Esophagus muscularis mucosa (tissue), 4 donors: ENCODE data around the gene PSMD9. TPM values are rescaled to one million over a fixed set of nuclear protein-coding genes. Genes with fewer than 3 reads are reported as not detected.
"Not testable (repeated sequence)": the region's sequence is repeated elsewhere in the genome, so short reads cannot be mapped to it uniquely, and the experiment has no call there.

ENCODE experiments used
- DNase-seq: peaks from one replicate; pipeline ENCODE4 v3.0.0-alpha.2; 2017; ENCODE audit errors: extremely low spot score
- H3K27ac ChIP-seq, 4 donors: fragments of 200-600 bp; sonication (generic); replicated peaks in 1 of 4; 1 replicate in 3 of 4; 2 replicates in 1 of 4; pipeline ENCODE4 v1.5.1; 2016 to 2019; ENCODE audit warnings: mild to moderate bottlenecking in 1 of 4
- H3K27me3 ChIP-seq, 4 donors: fragments of 200-600 bp; sonication (generic); one replicate each; pipeline versions ENCODE4 v1.5.1 to v1.6.0; 2016 to 2019
- H3K36me3 ChIP-seq, 4 donors: fragments of 200-600 bp; sonication (generic); one replicate each; pipeline ENCODE4 v1.5.1; 2016 to 2019
- H3K4me1 ChIP-seq, 4 donors: fragments of 200-600 bp; sonication (generic); one replicate each; pipeline ENCODE4 v1.5.1; 2016 to 2019
- H3K4me3 ChIP-seq, 4 donors: fragments of 200-600 bp; sonication (generic); 1 replicate in 2 of 4; 2 replicates in 2 of 4; pipeline ENCODE4 v1.5.1; 2016 to 2019; ENCODE audit warnings: mild to moderate bottlenecking in 4 of 4, moderate library complexity in 1 of 4
- H3K9me3 ChIP-seq, 4 donors: fragments of 200-600 bp; sonication (generic); 1 replicate in 3 of 4; 2 replicates in 1 of 4; pipeline ENCODE4 v1.5.1; 2016 to 2019
- CTCF ChIP-seq, 3 experiments: fragments of 200-600 bp in 2 of 3; fragments of 450-650 bp in 1 of 3; sonication (generic) in 2 of 3; IDR thresholded peaks; one replicate each; pipeline ENCODE4 v1.5.1; 2017 to 2019; ENCODE audit warnings: antibody characterized with exemption in 3 of 3, mild to moderate bottlenecking in 2 of 3, moderate library complexity in 1 of 3
- EP300 ChIP-seq: sonication (generic); formaldehyde crosslinking; IDR thresholded peaks from one replicate; pipeline ENCODE4 v1.6.1; 2017; ENCODE audit warnings: antibody characterized with exemption
- POLR2A ChIP-seq: fragments of 450-650 bp; IDR thresholded peaks from one replicate; pipeline ENCODE4 v1.6.1; 2017; ENCODE audit warnings: antibody characterized with exemption, moderate library complexity, mild to moderate bottlenecking, low read depth
- POLR2AphosphoS5 ChIP-seq, 2 donors: sonication (generic); formaldehyde crosslinking; IDR thresholded peaks; one replicate each; pipeline ENCODE4 v1.6.1; 2017; ENCODE audit warnings: antibody characterized with exemption in 2 of 2
- WGBS: methylation state at CpG from one replicate; pipeline ENCODE4 v1.1.5; 2018; 5-methylcytosine and 5-hydroxymethylcytosine counted together
- intact Hi-C: fragments of 100-400 bp; cut with DNase I; formaldehyde crosslinking; loops from one replicate; pipeline ENCODE4 v1.15.1; 2023
- total RNA-seq, 4 donors: library from RNA; depleted of rRNA; stranded (reverse); fragments of >200 nt; gene quantifications; one replicate each; pipeline versions ENCODE4 v1.1.0 to v1.2.1, GENCODE V29; 2016

PSMD9 gene
- total RNA-seq, 4 donors from 2014 or later = 22.4 to 63.7 (median 44.4) TPM

GRCh38 chr12:121845701-121846100 is 42.9 kb upstream of the PSMD9 start:
- H3K27ac ChIP-seq = no peak overlapping the region
- DNase-seq = no peak
- no peaks in the 10 kb centered on the region for H3K36me3 ChIP-seq
- no peaks in the 10 kb centered on the region for H3K27me3 ChIP-seq
- 87% methylated on average over 1 of the region's 1 CpG for WGBS
- H3K4me3 ChIP-seq = no peak overlapping the region
- intact Hi-C loops = no loop called here
- no peaks in the 10 kb centered on the region for H3K9me3 ChIP-seq
- H3K4me1 ChIP-seq = no peaks in the 10 kb centered on the region
- TF ChIP-seq CTCF (IDR thresholded peaks at IDR 0.05) (no peak), EP300 (no peak), POLR2AphosphoS5 (IDR thresholded peaks at IDR 0.05) (no peak), POLR2A (no peak)

GRCh38 chr12:121849211-121849610 is 39.4 kb upstream of the PSMD9 start:
- Histone ChIP-seq H3K27me3 (no peaks in the 10 kb centered on the region), H3K27ac (no peak overlapping the region), H3K4me3 (no peak overlapping the region), H3K9me3 (no peaks in the 10 kb centered on the region), H3K36me3 (no peaks in the 10 kb centered on the region), H3K4me1 (no peaks in the 10 kb centered on the region)
- no peak for TF ChIP-seq CTCF (IDR thresholded peaks at IDR 0.05)
- no peak for TF ChIP-seq POLR2A
- TF ChIP-seq POLR2AphosphoS5 (IDR thresholded peaks at IDR 0.05) = no peak
- no peak for TF ChIP-seq EP300
- WGBS = 92% methylated on average over 6 of the region's 6 CpGs
- intact Hi-C loops = no loop called here
- DNase-seq = no peak

- no peaks in the 10 kb centered on the region for H3K36me3 ChIP-seq
- intact Hi-C loops = no loop called here
- no peak overlapping the region for H3K4me3 ChIP-seq
- no peaks in the 10 kb centered on the region for H3K27me3 ChIP-seq
- H3K4me1 ChIP-seq = no peaks in the 10 kb centered on the region
- DNase-seq = no peak
- no peaks in the 10 kb centered on the region for H3K9me3 ChIP-seq
- no peak overlapping the region for H3K27ac ChIP-seq
- TF ChIP-seq POLR2AphosphoS5 (IDR thresholded peaks at IDR 0.05) (no peak), POLR2A (no peak), CTCF (IDR thresholded peaks at IDR 0.05) (no peak), EP300 (no peak)
- WGBS = 86% methylated on average over 13 of the region's 13 CpGs
These were observed 38.9 kb upstream of the PSMD9 start for GRCh38 chr12:121849665-121850064.

GRCh38 chr12:121852392-121852791 is 36.2 kb upstream of the PSMD9 start:
- H3K9me3 ChIP-seq, H3K27me3 ChIP-seq, H3K36me3 ChIP-seq, DNase-seq, H3K27ac ChIP-seq, H3K4me3 ChIP-seq, H3K4me1 ChIP-seq, intact Hi-C loops: not testable (repeated sequence)
- 59% methylated on average over 3 of the region's 3 CpGs for WGBS

GRCh38 chr12:121857322-121858246 is 31.0 kb upstream of the PSMD9 start:
- Histone ChIP-seq H3K27me3 (no peaks in the 10 kb centered on the region), H3K36me3 (no peaks in the 10 kb centered on the region), H3K4me3 (no peak overlapping the region), H3K27ac (peak overlapping the region in 3 of 4 donors; percentile 78 to 86 (median 80)), H3K9me3 (no peaks in the 10 kb centered on the region), H3K4me1 (peaks cover 15 to 31% (median 25%) of the 10 kb centered on the region in 4 donors)
- intact Hi-C loops = no loop called here
- TF ChIP-seq POLR2AphosphoS5 (IDR thresholded peaks at IDR 0.05) = no peak
- TF ChIP-seq EP300 = no peak
- no peak for TF ChIP-seq POLR2A
- TF ChIP-seq CTCF (IDR thresholded peaks at IDR 0.05) = no peak
- DNase-seq = no peak
- WGBS = 82% methylated on average over 8 of the region's 11 CpGs
